ENCODE measurements around the gene CDCA4. TPM values are rescaled to one million over a fixed set of nuclear protein-coding genes. Genes with fewer than 3 reads are reported as not detected.

The CDCA4 gene
- total RNA-seq, 1 donor from 2014 or later, result 50.8 TPM

DNA sequence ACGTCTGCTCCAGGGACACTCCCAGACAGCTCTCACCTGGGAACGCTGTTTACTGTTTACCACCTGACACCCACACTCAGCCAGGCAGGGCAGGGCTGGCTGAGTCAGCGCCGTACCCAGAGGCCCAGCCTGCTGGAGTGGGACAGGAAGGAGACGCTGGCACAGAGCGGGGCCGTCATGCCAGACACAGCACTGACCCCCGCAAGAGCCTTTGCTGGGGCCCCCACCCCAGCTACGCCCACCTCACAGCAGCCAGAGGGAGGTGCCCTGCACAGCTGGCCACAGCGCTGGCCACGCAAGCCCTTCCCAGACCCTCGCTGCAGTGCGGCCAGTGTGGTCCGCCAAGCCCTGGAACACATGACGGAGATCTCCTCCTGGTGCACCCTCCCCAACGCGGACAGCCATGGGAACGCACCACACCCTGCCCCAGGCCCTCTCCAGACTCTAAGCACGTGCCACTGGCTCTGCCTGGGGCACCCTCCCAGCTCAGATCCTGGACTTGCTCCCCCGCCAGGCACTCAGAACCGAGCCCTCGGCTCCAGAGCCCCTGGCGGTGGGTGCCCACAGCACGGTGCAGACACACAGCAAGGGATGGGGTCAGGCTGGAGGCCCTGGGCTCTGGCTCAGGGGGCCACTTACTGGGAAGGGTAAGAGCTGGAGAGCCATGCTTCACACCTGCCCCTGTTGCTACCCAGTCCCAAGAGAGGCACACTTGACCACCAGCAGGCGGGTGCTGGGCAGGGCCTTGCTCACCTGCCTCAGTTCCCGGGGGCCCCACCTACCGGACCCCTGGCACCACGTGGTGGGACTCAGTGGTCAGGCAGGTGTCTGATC is 48.4 kb downstream of the CDCA4 start:
- TF ChIP-seq, protein P1, sequence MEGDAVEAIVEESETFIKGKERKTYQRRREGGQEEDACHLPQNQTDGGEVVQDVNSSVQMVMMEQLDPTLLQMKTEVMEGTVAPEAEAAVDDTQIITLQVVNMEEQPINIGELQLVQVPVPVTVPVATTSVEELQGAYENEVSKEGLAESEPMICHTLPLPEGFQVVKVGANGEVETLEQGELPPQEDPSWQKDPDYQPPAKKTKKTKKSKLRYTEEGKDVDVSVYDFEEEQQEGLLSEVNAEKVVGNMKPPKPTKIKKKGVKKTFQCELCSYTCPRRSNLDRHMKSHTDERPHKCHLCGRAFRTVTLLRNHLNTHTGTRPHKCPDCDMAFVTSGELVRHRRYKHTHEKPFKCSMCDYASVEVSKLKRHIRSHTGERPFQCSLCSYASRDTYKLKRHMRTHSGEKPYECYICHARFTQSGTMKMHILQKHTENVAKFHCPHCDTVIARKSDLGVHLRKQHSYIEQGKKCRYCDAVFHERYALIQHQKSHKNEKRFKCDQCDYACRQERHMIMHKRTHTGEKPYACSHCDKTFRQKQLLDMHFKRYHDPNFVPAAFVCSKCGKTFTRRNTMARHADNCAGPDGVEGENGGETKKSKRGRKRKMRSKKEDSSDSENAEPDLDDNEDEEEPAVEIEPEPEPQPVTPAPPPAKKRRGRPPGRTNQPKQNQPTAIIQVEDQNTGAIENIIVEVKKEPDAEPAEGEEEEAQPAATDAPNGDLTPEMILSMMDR (IDR thresholded peaks at IDR 0.05; ENCODE audit: insufficient read depth, low read length, severe bottlenecking), result peak; percentile 54
- Histone ChIP-seq H3K36me3 (ENCODE audit: control insufficient read depth, insufficient read depth, low read length) (peaks cover 2% of the 10 kb centered on the region), H3K27me3 (ENCODE audit: control insufficient read depth, insufficient read depth, low read length) (no peaks in the 10 kb centered on the region), H3K4me3 (ENCODE audit: low read depth, low read length) (peak overlapping the region; percentile 13)
- peak; percentile 95 for DNase-seq (ENCODE audit: low read depth)
- peak; percentile 96 for FAIRE-seq

DNA sequence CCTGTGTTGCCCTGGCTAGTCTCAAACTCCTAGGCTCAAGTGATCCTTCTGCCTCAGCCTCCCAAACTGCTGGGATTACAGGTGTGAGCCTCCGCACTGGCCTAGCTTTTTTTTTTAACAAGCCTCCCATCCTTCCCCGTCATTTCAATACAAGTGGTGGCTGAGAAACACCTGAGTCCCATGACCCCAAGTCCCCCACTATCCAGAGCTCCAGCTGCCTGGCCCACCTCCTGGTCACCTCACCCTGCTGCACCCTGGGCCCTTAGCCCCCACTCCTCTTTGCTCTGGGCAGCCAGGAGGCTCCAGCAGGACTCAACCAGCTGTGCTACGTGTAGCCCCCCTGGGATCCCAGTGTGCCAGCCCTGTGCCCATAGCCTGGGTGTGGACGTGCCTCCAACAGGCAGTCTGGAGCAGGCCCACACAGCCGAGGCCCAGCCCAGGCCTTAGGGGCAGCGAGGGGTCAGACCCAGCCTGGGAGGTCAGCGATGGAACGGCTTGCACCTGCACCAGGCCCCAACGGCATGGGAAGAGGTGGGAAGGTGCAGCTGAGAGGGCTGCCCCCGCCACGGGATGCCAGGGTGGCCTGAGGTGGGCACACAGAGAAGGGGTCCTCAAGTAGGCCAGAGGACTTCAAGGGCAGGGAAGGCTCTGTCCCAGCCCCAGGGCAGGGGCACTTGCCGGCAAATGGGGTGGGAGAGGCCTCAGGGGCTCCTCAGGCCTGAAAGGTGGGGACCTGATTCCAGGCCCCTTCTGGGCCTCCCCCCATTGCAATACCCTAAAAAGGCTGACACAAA is 49.2 kb downstream of the CDCA4 start:
- DNase-seq (ENCODE audit: low read depth), result no peak
- TF ChIP-seq, protein P1 (IDR thresholded peaks at IDR 0.05; ENCODE audit: insufficient read depth, low read length, severe bottlenecking), result no peak
- no peaks in the 10 kb centered on the region for H3K27me3 ChIP-seq (ENCODE audit: control insufficient read depth, insufficient read depth, low read length)
- peaks cover 4% of the 10 kb centered on the region for H3K36me3 ChIP-seq (ENCODE audit: control insufficient read depth, insufficient read depth, low read length)
- FAIRE-seq, result no peak
- no peak overlapping the region for H3K4me3 ChIP-seq (ENCODE audit: low read depth, low read length)

- FAIRE-seq (no peak), DNase-seq (ENCODE audit: low read depth) (peak; percentile 86)
- H3K36me3 ChIP-seq (ENCODE audit: control insufficient read depth, insufficient read depth, low read length), result peaks cover 13% of the 10 kb centered on the region
- H3K4me3 ChIP-seq (ENCODE audit: low read depth, low read length), result peak overlapping the region; percentile 72
- TF ChIP-seq, protein P1 (IDR thresholded peaks at IDR 0.05; ENCODE audit: insufficient read depth, low read length, severe bottlenecking), result no peak
- no peaks in the 10 kb centered on the region for H3K27me3 ChIP-seq (ENCODE audit: control insufficient read depth, insufficient read depth, low read length)
Measured at GRCh38 chr14:104970231-104971068, 50.4 kb downstream of the CDCA4 start.

- H3K27me3 ChIP-seq (ENCODE audit: control insufficient read depth, insufficient read depth, low read length), result no peaks in the 10 kb centered on the region
- TF ChIP-seq, protein P1 (IDR thresholded peaks at IDR 0.05; ENCODE audit: insufficient read depth, low read length, severe bottlenecking), result no peak
- FAIRE-seq, result no peak
- peak overlapping the region; percentile 72 for H3K4me3 ChIP-seq (ENCODE audit: low read depth, low read length)
- peaks cover 13% of the 10 kb centered on the region for H3K36me3 ChIP-seq (ENCODE audit: control insufficient read depth, insufficient read depth, low read length)
- DNase-seq (ENCODE audit: low read depth), result no peak
Measured at GRCh38 chr14:104969741-104970230, 51.1 kb downstream of the CDCA4 start.

DNA sequence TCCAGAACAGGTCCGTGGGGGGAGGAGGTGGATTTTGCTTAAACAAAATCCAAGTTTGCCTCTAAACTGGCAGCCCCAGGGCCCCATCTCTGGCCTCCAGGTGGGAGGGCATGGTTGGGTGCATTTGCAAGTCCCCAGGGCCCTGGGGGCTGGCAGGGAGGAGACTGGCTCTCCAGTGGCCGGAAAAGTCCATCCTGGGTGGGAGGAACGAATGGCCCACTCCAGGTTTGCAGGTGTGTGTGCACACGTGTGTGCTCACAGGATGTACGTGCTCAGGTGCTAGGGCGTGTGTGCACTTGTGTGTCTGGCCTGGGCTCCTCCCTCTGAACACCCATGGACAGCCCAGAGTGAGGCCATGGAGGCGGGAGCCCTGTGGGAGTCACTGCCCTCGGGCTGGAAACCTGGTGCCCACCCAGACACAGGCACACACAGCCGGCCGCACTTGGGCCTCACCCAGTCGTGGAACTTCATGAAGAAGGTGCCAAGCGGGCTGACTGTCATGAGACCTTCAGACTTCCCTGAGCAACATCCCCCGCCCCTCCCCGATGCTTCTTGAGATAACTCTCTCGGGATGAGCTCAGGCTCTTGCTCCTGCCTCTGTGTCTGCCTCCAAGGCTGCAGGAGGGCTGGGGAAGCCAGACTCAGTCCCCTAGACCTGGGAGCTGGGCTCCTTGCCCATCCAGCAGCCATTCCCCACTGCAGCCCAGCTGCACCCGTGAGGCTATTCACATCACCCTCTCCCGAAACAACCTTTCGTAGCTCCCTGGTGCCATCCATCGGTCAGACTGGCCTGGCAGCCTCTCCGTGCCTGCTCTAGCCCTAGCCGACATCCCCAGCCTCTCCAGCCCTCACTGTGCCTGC is 52.1 kb downstream of the CDCA4 start:
- no peaks in the 10 kb centered on the region for H3K27me3 ChIP-seq (ENCODE audit: control insufficient read depth, insufficient read depth, low read length)
- H3K4me3 ChIP-seq (ENCODE audit: low read depth, low read length), result peak overlapping the region; percentile 72
- FAIRE-seq (peak; percentile 99), DNase-seq (ENCODE audit: low read depth) (peak; percentile 93)
- H3K36me3 ChIP-seq (ENCODE audit: control insufficient read depth, insufficient read depth, low read length), result peaks cover 20% of the 10 kb centered on the region
- TF ChIP-seq, protein P1 (IDR thresholded peaks at IDR 0.05; ENCODE audit: insufficient read depth, low read length, severe bottlenecking), result peak; percentile 51
